Measurements from ENCODE around the gene ALDH1L1.

Gene ALDH1L1

GRCh38 chr3:126153695-126154360, 26.6 kb downstream of the ALDH1L1 start:
- no peak for DNase-seq

DNA sequence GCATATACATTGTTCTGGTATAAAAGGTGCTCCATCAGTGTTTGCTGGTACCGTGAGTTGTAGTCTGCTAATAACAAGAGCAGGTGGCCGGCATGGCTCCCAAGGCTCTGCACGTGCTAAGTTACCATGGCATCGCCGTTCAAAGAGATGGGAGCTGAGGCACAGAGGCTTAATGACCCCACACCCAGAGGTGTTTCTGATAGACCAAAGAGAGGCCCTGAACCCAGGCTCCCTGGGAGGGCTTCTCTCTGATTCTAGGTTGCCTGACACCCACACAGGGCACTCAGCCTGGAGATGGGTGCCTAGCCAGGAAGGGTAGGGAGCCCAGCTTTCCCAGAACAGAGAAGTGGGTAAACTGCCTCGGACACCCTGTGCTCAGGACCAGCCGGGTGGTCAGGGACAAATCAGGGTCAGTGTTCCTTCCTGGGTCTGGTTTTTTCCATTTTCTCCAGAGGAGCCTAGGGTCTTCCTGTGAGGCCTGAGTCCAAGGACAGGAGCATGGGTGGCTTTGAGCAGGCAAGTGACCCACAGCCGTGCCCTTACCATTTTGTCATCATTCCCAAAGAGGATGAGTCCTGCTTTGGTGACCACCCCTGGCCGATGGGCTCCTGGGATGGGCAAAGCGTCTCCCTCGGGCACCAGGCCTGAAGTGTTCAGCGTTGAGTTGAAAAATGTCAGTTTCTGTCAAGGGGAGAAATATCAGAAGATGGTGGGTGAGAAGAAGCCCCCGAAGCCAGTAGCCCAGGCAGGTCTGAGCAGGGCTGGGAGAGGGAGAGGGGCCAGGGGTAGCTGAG, 27.3 kb downstream of the ALDH1L1 start:
- no peak for DNase-seq

DNA sequence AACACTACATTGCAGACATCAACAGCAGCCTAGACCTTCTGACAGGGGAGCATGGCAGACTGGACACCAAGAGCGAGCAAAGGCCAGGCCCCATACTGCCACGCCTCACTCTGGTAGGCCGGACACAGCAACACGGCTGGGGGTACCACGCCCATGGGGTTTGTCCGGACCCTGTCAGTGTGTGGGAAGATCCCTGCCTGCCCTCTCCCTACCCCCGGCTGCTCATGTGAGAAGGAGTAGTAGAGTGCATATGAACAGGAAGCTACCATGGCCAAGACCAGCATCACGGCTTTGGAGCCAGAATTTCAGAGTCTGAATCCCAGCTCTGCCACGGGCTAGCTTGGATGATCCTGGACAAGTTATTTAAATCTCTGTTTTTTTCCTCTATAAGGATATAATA, 27.9 kb downstream of the ALDH1L1 start:
- no peak for DNase-seq

DNA sequence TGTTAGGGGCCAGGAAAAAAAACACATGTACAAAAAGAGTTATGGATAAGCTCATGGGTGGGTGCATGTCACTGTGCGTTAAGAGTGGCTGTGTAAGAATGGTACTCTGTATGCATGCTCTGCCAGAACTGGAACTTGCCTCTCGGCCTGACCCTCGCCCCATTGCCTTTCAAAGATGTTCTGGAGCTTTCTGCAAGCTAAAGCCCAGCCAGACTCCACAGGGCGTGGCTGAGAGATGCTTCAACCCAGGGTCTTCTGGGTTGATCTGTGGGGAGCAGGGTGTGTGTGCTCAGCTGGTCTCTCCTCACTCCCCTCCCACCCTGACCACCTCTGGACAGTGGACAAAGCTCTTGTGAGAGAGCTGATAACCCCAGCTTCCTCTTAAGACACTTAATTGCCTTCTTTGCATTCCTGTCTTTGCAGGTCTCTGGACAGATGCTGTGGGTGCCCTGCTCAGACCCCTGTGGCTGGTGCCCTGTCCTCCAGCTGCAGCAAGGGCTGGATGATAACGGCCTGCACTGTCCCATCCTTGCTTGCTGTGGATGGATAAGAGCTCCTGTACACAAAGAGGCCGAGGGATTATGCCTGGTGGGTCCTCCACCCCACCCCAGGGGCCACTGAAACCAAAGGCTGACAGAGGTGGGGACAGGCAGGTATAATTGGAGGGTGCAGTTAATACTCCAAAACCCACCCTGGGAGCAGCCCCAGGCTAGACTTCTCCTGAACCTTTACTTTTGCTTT, 28.7 kb downstream of the ALDH1L1 start:
- DNase-seq: no peak

GRCh38 chr3:126149960-126150515, 30.3 kb downstream of the ALDH1L1 start:
- DNase-seq: no peak

DNA sequence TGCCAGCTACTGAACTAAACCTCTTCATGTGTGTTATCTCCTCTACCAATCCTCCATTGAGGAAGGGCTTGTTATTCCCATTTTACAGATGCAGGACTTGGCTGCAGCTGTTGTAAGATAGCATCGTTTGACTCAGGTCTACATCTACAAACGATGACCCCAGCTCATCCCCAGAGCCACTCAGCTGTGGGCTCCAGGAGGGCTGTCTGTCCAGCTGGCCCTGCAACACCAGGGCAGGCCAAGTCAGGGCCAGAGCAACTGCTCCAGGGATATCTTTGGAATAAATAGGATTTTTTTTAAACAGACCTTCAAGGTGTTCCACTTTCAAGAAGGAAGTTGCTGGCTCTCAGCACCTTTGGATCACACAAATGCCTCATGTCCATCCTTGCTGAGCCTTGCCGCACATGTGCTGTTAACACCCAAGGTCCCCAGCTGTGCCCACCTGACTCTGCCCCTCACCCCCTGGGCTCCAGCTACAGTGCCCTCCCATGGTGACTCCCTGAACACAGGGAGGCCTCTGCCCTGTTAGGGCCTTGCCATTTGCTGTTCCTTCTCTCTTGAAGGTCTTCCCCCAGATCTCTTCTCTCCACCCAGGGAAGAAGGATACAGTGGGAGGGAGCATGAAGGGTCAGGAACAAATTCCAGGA, 31.0 kb downstream of the ALDH1L1 start:
- DNase-seq: no peak

DNA sequence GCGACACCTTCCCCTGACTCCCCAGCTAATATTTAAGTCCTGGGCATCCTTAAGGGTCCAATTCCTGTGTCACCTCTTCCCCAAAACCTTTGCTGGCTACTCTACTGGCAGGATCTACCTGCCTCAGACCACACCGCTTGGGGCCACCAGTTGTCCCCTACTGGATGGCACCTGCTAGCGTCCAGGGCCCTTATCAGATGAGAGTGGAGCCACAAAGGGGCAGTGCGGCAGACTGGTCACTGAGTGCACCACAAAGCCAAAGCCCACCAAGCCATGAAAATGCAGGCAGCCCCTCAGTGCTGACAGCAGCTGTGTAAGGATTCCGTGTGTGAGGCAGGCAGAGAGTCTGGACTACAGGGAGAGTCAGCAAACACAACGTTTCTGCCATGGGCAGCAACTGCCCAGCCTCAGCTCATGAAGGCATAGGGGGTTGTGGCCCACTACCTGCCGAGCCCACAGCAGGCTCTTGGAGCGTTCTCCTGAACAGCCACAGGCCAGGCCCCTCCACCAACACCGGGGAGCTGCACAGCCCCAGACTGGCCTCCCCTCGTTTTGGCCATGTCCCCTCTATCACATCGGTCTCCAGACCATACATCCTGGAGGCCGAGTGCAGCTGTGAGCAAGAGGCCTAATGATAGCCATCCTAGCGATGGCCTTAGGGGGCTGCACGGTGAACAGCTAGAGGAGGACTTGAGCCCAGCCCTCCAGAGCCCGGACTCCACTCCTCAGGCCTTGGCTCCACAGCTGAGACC, 32.3 kb downstream of the ALDH1L1 start:
- no peak for DNase-seq

- no peak for DNase-seq
Measured at GRCh38 chr3:126147147-126147931, 33.0 kb downstream of the ALDH1L1 start.

DNA sequence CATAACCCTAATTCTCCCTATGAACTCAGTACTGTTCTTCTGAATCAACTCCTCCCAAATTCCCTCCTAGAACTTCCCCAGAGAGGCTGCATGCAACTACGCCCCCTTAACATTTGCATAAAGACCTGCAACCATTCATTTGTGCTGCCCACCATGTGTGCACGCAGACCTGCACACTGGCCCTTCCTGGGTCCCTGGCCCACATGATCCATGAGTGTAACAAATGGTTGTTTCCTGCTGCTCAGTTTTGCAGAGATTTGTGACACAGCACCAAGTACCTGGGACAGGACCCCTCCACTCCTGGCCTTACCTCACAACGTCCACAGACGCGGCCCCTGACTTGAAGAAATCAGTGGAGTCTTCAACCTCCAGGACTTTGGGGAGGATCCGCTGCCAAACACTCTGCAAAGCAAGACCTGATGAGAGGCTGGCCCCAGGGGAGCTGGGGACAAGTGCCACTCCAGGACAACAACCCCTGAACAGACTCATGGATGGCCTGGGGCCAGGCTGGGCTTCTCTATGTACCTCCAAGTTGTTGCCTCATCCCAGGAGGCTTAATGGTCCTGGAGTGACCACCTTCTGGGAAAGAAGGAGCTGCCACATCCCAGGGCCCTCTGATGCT, 33.8 kb downstream of the ALDH1L1 start:
- no peak for DNase-seq

- DNase-seq: no peak
Measured at GRCh38 chr3:126146034-126146433, 34.4 kb downstream of the ALDH1L1 start.

GRCh38 chr3:126142652-126143051, 37.7 kb downstream of the ALDH1L1 start:
- DNase-seq: no peak

DNA sequence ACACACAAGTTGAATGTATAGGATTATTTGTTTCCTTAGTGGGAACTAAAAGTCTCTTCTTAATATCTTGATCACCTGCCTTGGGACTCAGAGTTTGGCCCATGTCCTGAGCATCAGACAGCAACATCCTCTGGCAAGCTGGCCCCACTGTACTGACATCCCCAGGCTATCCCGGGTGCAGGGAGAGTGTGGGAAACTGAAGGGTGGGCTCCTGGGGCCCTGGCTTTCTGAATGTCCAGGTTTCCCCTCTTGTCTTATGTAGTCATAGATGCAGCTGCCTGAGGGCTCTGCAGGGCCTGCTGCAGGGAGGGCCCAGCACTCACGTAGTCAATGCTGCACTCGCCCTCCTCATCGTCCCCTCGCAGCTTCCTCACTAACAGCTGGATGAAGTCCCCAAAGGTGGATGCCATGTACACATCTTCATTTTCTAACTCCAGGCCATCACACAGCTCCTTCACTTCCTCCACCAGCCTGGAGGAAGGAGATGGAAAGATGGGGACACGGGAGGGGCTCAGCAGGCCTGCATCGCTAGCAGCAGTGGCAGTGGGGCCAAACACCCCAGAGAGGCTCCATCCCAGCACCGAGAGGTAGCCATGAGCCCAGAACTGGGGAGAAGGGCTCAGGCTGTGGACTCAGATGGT, 42.8 kb downstream of the ALDH1L1 start:
- no peak for DNase-seq

- no peak for DNase-seq
Measured at GRCh38 chr3:126136428-126137220, 43.8 kb downstream of the ALDH1L1 start.

GRCh38 chr3:126135406-126136076, 44.8 kb downstream of the ALDH1L1 start:
- no peak for DNase-seq

DNA sequence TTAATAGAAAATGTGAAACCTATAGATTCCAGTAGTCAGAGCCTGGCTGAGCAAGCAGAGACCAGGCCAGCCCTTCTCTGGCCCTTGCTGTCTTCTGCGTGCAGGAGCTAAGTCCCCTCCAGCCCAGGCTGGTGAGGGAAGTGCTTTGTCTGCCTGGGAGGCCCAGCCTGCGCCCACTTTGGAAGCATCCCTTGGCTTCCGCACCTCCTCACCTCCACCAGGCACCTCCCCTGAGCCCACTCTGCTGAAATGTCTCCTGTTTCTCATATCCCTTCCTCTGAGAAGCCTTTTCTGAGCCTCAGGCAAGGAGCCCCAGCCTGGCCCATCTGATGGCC, 45.3 kb downstream of the ALDH1L1 start:
- no peak for DNase-seq

- DNase-seq: peak; percentile 69
Measured at GRCh38 chr3:126134219-126134975, 46.0 kb downstream of the ALDH1L1 start.

- DNase-seq: no peak
Measured at GRCh38 chr3:126133606-126134005, 46.8 kb downstream of the ALDH1L1 start.
